Measurements from ENCODE around the gene TUBGCP3. TPM values are rescaled to one million over a fixed set of nuclear protein-coding genes. Genes with fewer than 3 reads are reported as not detected.
"Not testable (repeated sequence)": the region's sequence is repeated elsewhere in the genome, so short reads cannot be mapped to it uniquely, and the experiment has no call there.

TUBGCP3 gene
- polyA plus RNA-seq, 5 donors = 27.4 to 37.2 (median 31.7) TPM

DNA sequence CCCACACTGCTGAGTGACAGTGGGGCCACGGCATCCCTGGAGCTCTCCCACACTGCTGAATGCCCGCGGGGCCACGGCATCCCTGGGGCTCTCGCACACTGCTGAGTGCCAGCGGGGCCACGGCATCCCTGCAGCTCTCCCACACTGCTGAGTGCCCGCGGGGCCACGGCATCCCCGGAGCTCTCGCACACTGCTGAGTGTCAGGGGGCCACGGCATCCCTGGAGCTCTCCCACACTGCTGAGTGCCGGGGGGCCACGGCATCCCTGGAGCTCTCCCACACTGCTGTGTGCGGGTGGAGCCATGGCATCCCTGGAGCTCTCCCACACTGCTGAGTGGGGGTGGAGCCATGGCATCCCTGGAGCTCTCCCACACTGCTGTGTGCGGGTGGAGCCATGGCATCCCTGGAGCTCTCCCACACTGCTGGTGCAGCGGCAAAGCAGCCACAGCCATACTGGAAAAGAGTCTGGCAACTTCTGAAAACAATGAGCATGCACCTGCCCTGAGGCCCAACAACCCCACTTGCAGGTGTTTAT is 8.6 kb downstream of the TUBGCP3 start:
- no peak for DNase-seq

DNA sequence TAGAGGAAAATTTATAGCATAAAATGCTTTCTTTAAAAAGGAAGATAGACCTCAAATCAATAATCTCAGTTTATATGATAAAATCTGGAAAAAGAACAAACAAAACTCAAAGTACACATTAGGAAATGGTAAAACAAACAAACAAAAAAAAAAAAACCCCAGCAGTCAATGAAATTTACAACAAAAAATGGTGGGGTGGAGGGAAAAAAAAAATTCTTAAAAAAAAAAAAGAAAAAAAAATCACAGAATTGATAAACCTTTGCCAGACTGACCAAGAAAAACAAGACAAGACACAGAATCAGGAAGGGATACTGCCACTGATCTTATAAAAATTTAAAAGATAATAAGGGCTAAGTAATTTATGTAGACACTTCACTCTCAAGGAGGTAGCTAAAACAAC is 11.2 kb downstream of the TUBGCP3 start:
- DNase-seq = no peak

DNA sequence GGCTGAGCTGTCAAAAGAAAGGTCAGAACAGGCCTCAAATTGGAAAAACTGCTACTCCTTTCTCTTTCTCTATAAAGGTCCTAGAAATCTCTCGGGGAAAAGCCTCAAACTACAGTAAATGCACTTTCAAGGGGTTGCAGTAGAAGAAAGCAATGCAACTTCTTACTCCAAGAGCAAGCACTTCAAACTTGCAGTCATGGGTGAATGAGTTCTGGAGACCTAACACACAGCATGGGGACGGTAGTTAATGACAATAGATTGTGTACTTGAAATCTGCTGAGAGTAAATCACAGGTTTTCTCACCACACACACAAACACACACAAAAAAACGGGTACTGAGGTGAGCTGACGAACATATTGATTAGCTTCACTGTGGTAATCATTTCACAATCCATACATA is 11.8 kb downstream of the TUBGCP3 start:
- no peak for DNase-seq

DNA sequence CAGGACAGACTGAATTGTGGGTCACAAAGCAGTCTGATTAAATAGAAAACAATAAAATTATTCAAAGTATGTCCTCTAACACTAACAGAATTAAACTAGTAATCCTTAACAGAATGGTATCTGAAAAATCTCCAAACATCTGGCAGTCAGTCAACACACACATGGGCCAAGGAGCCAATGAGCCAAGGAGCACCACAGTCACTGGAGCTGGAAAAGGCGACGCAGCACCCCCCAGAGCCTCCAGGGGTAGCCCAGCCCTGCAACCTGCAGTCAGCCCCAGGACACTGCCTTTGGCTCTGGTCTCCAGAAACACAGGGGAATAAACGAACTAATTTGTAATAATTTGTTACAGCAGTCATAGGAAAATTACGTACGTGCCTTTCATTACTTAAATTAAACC is 12.3 kb downstream of the TUBGCP3 start:
- DNase-seq = no peak

DNA sequence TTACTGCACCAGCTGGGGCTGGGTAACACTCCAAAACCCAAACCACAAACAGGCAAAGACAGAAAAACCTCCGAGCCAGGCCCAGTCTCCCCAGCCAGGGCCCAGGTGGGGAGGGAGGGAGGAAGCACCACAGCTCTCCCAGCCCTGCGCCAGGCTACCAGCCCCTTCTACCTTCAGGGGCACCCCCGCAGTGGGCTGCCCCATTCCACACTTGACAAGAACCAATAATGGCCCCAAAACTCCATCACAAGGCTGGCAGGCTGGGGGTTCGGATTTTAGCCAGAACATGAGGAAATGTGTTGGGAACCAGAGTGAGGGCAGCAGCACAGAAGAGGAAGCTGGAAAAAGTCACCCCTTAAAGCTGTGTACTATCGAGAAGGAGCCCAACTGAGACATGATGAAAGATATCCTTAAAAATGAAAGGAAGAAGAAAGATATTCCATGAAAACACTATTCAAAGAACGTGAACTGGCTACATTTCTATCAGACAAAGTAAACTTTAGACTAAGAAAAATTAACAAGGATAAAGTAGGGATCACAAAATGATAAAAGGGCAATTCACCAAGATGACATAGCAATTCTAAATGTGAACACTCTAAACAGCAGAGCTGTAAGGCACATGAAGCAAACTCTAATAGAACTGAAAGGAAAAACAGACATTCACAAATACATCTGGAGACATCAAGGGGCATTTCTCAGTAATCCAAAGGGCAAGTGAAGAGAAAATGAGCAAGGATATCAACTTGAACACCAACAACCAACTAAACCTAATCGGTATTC is 12.9 kb downstream of the TUBGCP3 start:
- DNase-seq = no peak

DNA sequence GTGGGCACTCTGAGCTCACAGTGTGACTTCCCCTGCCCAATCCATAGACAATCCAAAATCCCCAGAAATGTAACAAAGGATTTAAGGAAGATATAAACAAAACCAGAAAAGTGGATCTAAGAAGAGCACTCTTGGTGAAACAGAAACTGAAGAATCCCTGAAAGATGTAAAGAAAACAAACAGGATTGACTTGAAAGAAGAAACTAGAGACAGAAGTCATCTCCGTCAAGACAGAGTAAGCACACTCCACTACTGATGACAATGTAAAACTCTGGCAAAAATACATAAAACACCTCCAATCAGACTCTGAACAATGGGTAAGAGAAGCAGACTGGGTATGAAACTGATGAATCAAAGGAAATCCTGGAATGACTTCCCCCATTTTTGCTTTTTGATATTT is 13.5 kb downstream of the TUBGCP3 start:
- DNase-seq = no peak

DNA sequence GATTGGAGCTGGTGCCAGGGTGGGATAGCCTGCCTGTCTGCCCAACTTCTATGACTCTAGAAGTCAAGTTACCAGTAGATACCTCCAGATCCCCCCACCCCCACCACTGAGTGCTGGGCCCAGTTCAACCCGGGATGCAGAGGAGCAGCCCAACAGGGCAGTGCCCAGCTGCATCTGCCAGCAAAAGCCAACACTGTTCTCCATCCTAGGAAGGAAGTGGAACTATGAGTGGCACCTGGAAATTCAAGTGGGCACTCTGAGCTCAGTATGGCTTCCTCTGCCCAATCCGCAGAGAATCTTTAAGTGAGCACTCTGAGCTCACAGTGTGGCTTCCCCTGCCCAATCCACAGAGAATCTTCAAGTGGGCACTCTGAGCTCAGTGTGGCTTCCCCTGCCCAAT is 14.2 kb downstream of the TUBGCP3 start:
- DNase-seq = no peak

DNA sequence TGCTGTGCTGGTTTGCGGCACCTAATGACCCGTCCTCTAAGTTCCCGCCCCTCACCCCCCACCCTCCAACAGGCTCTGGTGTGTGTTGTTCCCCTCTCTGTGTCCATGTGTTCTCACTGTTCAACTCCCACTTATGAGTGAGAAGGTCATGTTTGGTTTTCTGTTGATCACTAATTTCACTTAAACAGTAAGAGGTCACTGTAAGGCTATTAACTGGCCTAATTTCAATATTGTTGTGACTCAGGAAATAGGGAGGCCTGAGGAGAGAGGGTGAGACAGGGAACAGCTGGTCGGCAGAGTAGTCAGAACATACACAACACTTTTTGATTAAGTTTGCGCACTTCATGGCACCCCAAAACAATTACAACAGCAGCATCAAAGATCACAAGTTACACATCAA is 15.6 kb downstream of the TUBGCP3 start:
- DNase-seq = no peak

DNA sequence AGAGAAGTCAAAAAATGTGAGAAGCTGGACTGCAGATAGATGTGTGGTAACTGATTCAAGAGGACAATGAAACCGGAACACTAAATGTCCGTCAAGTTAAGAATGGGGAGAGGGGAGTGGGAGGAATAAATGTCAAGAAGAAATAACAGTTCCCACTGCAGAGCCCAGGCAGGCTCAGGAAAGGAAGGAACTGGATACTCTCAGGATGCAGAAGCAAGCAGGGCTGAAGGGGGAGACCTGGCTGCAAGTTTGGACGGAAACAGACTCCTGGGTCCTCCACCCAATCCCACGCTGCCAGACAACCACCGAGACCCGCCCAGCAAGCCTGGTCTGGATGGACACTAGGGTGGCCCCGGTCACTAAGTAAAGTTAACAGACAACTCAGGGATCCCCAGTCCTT is 18.1 kb downstream of the TUBGCP3 start:
- no peak for DNase-seq

DNA sequence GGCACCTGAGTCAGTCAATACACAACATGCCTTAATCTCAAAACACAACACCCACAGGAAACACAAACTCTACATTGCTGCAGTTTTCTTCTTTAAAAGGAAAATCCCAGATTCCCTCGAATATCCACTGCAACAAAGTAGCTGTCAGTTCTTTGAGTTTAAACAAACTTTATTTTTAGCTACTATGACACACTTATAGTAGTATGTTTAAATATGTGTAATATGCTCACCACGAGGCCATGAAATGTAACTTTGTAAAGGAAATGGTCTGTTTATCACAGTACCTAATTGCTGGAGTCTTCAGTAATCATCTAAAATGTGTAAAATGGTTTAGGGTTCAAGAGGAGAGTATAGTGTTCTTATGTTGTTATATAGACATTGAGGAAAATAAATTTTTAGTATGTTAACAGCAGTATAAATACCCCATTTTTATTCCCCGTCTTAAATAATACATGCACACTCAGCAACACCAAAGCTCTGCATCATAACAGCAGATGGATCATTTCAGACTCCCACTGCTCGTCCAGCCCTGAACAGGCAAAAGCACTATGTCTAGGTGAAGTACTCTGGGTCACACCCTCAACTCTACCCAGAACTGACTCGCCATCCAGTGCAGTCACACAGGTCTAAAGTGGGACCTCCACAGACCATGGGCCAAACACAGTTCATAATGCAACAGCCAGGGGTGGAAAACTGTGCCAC is 20.6 kb downstream of the TUBGCP3 start:
- no peak for DNase-seq

DNA sequence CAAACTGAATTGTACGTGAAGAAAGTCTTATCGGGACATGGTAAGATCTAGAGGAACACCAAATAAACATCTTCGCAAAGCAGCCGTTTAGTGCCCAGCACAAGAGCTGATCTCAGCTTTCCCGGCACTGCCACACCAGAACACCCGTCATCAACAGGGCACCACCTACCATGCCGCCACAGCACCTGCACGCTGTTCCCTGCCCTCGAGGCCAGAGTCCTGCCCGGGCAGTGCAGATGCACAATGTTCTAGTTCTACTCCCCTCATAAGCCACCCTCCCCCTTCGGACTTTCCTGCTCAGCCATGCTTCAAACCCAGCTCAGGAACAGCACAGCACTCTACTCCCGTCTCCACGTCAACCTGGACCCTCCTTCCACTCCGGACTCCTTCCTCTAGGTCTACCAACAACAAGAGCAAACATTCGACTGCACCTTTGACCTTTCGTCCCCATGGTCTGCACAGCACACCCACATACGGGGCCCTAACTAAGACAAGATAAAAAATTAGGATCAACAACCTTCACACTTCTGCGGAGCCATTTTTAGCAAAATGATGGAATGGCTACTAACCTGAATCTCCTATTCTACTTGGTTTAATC is 25.1 kb downstream of the TUBGCP3 start:
- DNase-seq = no peak

DNA sequence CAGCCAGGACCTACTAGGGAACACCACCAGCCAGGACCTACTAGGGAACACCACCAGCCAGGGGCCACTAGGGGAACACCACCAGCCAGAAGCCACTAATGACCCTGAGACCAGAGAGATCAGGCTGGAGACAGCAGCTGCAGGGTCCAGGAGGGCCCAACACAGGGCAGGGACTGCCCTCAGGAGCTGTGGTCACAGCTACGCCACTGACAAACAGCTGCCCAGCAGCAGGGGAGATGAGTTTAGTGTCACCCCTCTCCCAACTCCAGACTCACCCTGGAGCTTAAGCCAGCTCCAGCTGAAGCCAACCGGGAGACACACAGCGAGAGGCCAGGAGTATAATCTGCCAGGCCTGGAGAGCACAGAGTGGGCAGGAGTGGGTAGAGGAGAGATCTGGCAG is 25.7 kb downstream of the TUBGCP3 start:
- DNase-seq = no peak

DNA sequence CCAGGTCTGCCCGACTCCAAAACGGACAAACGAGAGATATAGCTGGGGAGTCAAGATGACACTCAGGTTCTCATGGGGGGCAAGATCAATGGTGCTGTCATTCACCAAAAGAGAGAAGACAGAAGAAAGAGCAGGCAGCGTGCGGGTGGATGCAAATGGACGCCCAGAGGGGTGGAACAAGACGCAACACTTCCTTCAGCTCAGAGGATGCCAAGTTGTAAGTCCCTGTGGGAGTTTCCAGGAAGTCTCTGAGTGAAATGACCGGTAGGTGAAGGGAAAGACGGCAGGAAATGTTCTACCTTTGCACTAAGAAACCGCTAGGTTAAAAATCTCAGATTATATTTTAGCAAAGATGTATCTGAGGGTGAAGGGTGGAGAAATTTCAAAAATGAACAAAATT is 26.5 kb downstream of the TUBGCP3 start:
- DNase-seq = no peak

DNA sequence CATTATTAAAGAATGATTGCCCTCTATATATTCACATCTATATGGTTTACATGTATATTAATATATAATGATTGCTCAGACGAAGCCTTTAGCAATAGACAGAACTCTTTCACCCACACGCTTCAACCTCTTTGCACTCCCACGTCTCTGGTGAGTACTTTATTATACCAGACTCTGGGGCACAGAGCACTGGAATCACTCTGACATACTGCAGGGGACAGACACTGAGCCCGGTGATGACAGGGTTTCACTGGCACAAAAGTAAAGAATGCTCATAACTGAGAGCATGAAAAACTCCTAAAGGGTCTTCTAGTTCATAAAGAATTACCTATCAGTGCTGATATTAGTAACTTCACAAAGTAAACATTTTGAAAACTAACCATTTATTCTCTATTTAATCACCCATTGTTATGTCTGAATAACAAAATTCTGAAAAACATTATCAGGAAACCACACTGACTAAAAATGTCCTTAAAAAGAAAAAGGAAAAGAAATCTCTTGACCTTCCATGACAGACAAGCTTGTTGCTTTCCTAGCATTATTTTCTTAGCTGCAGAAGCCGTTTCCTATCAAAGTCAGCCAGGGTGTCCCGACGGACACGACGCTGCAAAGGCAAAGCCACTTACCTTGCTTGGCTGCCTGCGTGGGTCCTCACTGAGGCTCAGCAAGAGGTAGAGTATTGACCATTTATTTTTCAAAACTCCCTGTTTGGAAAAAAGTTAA is 29.1 kb downstream of the TUBGCP3 start:
- no peak for DNase-seq

DNA sequence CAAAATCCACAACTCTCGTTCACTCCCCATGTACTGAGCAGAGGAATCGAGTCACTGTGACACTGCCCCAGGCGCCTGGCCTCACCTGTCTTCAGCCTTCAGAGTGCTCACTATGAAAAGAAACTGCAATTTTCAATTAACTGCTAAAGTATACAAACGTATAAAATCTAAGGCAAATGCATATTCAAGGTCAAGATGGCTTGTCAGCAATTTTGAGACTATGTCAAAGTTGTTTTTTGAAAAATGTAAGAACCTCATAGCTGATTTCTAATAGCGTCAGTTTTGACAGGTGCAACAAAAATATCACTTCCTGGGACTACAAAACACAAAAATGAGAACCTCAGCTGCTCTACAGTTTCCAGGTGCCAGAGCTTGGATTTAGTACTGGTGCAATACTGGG is 31.4 kb downstream of the TUBGCP3 start:
- no peak for DNase-seq

DNA sequence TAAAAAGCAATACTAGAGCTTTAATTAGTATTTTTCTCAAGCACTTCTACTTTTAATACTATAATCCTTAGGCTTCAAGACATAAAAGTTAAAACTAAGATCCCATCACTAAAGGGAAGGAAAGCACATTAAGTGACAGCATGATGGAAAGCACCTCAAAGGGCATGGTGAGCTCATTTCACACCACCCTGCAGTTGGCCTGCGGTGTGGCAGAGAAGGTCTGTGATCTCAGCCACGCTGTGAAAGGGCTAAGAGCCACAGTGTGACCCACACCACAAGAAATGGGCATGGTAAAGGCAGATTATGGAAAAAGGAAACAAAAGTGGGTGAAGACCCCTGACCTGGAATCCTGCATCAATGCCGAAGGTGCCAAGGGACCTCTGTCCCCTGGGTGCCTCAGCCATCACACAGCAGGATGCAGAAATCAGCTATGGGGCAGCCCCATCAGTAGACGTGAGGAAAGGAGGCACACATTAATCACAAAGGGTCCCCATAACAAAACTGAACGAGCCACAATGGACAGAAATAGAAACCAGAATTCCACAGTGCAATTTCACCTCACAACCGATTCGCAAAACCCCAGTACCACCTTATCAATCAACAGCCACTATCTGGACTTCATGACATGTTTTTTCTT is 33.6 kb downstream of the TUBGCP3 start:
- no peak for DNase-seq

DNA sequence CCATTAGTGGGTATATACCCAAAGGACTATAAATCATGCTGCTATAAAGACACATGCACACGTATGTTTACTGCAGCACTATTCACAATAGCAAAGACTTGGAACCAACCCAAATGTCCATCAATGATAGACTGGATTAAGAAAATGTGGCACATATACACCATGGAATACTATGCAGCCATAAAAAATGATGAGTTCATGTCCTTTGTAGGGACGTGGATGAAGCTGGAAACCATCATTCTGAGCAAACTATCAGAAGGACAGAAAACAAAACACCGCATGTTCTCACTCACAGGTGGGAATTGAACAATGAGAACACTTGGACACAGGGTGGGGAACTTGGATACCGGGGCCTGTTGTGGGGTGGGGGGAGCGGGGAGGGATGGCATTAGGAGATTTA is 39.0 kb downstream of the TUBGCP3 start:
- DNase-seq = not testable (repeated sequence)

DNA sequence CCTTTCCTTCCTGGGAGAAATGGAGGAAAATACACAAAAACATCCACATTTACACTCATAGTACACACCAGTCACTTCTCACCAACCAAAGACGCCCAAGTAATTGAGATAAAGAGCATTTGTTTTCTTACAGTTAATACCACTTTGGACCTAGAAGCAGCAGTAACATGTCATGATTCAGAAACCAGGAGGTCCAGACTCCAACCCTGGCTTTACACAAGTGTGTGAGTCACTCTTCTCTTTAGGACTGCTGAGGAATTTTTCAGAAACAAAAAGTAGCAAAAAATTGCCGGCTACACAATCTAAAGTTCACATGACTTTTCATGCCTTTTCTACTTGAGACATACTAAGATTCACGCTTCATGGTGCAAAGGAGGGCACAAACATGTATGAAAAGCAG is 42.1 kb downstream of the TUBGCP3 start:
- no peak for DNase-seq

DNA sequence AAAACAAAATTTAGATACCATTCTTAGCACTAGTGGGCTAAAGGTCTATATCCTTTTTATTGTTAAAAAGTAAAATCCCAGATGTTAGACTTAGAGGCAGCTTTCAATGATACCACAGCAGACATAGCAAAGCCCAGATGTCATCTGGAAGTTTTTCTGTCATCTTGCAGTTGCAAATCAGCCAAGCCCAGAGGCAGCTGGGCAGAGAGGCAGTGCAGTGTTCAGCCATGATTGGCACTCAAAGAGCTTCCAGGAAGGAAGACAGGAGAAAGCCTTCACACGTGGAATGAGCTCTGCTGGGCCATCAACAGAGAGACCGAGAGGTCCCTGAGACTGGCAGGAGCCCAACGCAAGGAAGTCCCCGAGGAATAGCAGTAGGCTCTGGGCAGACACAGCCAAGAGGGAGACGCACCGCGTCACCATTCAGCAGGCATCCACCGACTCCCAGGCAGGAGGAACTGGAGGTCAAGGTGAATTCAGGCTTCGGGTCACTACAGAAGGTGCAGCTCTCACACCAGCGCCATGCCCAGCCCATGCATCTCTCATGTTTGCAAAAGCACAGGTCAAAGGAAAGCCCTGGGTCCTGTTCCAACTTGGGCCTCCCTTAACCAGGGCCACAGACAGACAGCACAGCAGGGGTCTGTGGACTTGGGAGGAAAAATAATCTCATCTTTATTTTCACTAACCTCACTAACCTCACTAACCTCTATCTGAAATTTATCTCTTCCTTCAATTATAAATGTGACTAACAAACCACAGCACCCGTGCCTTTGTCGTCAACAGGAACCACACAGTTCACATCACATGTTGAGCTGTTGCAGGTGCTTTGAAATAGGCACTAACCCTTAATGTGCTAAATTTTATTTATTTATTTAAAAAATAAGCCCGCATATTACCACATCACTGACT is 54.9 kb downstream of the TUBGCP3 start:
- no peak for DNase-seq

DNA sequence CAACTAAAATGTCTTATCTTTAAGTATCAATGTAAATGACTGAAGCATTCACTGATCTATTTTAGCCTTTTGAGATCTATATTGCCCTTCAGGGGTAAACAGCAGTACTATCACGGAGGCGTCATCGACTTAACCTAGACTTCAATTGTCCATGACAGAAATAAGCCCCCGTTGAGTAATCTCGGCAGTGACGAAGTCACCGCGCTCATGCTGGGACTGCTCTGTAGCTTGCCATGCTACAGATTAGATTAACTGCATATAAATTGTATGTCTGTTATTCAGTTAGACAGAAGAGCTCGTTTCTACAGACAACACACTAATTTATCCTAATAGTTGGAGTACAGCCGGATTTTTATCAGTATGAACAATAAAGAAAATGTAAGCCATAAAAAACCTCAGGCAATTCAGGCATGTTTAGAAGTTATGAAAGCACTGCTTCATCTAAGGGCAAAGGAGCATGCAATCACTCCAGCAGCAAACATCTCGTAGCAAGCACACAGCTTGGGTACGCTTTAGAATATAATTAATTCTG is 56.6 kb downstream of the TUBGCP3 start:
- peak; percentile 28 to 48 for DNase-seq

Data from right lung (tissue), 5 donors.